Occipital lobe (tissue), 2 donors: Measurements from ENCODE around the gene CPE. TPM values are rescaled to one million over a fixed set of nuclear protein-coding genes. Genes with fewer than 3 reads are reported as not detected.
"Not testable (repeated sequence)": the region's sequence is repeated elsewhere in the genome, so short reads cannot be mapped to it uniquely, and the experiment has no call there.

Experiments
- DNase-seq: peaks from one replicate; lab custom pipeline; 2025; lab: John Stamatoyannopoulos, UW
- total RNA-seq: library from RNA; depleted of rRNA; stranded (reverse); fragments of >200 nt; gene quantifications from one replicate; pipeline ENCODE4 v1.2.3, GENCODE V29; 2014

Gene CPE
- total RNA-seq, 1 donor from 2014 or later = 347 TPM

DNA sequence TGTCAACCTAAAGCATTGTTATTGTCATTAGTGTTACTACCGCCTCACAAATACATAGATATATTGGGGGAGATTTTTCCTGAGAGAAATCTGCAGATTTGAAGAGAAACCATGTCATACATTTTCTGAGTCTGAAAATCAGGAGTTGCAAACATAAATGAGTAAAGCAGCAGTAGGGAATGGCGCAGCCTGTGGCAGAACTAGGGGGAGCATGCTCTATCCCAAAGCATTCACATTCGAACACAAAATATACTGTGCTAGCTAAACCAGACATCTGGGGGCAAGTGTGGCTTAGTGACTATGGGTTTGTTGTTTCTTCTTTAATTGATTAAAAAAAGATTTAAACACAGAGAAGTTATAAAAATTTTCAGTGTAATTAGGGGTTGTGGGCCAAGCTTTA, 83.2 kb downstream of the CPE start:
- no peak for DNase-seq

DNA sequence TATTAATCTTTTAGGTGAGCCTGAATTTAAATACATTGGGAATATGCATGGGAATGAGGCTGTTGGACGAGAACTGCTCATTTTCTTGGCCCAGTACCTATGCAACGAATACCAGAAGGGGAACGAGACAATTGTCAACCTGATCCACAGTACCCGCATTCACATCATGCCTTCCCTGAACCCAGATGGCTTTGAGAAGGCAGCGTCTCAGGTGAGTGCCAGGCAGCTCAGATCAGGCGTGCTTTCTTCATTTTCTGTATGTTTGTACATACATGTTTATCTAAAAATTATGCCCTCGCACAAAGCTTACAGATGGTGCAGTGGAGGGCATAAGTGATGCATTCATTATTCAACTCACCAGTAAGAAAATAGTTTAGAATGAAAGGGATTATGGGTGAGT, 85.6 kb downstream of the CPE start:
- no peak for DNase-seq

DNA sequence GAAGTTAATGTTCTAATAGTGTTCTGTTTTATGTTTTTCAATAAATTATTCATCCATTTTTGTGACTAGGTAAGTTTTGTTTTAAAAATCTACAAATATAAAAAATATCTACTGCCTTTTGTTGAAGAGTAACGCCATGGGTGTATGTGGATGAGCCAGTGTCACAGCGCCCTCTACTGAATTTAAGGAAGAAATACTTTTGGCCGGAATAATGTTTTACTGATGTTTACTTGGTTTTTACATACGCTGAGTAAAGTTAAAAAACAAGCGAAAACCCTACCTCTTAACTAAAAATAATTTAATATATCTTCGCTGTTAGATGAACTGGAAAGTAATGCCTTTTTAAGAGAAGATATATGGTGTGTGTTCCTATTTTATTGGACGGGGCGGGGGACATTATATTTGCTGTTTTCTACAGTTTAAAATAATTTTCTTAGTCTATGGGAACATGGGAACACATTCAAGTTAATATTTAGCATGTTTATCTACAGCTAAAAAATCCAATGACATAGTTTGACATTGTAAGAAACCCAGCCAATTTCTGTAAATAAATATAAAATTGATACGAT, 86.1 kb downstream of the CPE start:
- no peak for DNase-seq

DNA sequence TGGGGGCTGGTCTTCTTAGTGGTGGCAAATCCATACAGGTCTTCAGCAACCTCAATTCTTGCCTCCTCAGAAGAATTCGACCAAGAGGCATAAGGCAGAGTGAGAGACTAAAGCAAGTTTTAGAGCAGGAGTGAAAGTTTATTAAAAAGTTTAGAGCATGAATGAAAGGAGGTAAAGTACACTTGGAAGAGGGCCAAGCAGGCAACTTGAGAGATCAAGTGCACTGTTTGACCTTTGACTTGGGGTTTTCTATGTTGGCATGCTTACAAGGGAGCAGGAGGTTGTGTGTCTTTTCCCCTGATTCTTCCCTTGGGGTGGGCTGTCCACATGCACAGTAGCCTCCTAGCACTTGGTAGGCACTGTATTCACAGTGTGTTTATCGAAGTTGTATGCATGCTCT, 91.2 kb downstream of the CPE start:
- DNase-seq = no peak

DNA sequence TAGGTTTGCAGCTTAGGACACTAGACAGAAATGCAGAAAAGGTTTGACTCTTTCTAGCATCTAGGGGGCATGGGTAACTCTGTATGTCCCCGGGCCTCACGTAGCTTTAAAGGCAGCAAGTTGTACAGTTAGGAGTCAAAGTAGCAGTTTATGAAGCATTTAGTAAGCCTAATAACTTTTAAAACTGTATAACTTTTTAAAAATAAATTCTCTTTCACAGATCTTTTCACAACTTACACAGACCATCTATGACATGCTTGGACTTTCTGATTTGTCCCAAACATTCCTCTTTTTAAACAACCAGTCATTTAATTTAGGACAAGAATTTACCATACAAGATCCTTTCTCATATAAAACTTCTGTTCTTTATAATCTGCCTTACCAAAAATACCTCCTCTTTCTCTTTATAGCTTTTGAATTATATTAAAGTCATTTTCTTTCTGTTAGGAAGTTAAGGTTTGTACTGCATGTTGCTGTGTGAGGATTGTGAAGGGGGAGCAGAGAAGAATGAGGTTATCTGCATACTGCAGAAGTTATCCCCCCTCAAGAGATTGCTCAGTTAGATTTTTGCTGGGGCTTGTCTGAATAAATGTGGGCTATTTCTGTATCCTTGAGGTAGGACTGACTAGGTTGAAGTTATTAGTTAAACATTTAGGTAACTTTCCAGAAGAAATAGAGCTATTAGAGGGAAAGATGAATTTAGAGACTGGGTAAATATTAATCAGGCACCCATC, 94.3 kb downstream of the CPE start:
- DNase-seq = no peak

DNA sequence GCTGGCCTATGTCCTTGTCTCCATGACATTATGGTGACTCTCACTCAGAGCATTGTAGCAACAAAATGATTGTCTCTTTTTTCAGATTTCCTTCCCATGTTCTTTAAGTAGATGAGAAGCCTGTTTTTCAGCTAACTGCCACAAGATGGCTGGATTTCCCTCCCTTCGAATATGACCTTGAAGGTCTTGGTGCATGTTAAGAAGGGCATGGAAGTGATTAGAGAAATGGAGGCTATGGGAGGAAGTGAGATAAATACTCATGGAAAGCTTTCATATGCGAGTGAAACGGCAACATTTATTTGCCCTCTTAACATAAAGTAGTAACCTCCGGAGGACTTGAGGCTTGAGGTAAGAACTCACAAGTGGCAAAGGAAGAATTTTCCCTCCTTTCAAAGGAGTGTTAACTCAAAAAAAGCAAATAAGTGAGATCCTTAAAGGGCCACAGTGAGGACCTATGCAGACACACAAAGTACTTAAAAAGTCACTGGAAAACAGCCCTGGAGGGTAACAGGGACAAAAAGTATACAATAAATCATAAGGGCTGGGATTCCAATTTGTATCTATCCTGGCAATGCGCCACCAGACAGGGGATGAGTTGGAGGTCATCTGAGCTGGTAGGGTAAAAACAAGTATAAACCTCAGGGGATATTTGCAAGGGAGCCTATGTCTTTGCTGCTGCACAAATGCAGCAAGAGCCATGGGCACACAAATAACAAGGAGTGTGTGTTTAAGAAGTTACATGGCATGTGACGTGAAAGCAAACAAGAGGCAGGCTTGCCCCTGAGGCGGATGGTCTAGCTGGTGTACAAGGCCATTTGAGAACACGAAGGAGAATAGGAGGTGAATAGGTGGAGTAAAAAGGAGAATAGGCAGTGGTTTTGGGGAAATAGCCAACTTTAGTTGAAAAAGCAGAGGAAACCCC, 96.2 kb downstream of the CPE start:
- DNase-seq = no peak

DNA sequence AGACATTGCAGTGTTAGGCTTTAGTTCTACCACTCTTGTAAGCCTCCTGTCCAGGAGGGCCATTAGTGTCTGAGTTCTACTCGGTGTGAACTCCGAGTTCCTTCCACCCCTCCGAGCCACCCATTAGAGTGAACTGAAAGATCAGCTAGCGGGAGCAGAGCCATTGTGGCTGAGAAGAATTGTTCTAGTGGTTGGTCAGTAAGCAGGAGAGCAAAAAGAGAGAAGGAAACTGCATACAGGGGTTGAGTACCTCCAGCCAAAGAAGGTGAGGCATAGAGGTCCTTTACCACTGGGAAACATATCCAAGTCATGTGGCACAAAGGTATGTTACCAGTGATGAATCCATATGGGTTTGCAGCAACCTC, 96.9 kb downstream of the CPE start:
- DNase-seq = no peak

DNA sequence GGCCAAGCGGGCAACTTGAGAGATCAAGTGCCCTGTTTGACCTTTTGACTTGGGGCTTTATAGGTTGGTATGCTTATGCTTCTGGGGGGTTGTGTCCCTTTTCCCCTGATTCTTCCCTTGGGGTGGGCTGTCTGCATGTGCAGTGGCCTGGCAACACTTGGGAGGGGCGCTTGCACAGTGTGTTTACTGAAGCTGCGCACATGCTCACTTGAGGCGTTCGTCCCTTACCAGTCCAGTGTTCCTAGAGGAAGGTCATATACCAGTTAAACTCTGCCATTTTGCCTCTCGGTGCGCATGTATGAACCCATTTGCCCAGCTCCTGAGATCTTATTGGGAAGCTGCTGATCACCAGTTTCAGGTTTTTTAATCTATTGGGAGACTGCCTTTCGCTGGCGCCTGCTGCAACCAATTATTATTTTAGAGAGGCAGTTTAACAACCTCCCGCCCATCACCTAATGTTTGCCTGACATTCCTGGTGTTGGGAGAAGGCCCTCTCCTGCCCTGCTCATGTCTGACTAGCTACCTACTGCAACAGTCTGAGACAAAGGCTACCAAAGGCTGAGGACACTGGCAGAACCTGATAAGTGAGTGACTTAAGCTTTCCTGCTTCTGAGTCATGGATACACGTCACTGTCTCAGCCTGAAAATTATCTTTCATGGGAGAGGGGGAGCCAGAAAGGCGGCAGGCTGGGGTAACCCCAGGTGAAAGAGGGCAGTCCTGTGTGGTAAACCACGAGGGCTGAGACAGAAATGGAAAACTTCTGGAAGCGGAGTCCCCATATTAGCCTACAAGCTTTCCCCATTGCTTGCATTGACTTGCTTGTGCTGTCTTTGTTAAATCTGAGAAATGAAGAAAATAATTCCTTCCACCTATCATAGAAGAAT, 97.6 kb downstream of the CPE start:
- DNase-seq = no peak

DNA sequence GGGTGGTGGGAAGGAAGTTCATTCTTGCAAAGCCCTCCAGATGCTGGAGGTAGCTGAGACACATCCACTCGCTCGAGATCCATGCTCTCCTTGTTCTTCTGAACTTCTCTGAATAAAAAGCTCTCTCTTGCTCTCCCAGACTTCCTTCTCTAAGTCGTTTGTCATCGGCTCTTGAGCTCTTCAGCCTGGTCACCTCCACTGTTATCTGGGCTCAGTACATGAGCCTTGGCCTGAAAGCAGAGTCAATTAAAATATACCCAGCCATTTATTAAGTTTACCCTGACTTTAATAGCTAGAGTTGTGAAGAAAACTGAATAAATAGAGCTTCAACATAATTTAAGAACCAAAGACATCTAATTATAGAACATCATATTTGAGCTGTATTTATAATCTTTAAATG, 99.0 kb downstream of the CPE start:
- no peak for DNase-seq

DNA sequence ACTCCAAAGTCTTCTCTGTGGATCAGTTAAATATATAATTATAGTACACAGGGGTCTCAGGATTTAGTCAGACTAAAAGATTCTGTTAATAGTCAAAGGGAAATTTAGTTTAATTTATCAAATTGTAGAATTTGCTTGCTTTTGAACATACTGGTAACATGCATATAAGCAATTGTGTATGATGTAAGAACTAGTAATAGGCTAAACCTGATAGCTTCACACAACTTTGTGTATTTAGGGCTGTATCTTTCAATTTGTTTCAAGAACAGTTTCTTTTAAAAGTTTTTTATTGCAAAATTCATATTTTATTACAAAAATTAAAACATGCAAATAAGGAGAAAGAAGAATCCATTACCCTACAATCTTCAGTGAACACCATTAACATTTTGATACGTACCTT, 99.5 kb downstream of the CPE start:
- DNase-seq = no peak

DNA sequence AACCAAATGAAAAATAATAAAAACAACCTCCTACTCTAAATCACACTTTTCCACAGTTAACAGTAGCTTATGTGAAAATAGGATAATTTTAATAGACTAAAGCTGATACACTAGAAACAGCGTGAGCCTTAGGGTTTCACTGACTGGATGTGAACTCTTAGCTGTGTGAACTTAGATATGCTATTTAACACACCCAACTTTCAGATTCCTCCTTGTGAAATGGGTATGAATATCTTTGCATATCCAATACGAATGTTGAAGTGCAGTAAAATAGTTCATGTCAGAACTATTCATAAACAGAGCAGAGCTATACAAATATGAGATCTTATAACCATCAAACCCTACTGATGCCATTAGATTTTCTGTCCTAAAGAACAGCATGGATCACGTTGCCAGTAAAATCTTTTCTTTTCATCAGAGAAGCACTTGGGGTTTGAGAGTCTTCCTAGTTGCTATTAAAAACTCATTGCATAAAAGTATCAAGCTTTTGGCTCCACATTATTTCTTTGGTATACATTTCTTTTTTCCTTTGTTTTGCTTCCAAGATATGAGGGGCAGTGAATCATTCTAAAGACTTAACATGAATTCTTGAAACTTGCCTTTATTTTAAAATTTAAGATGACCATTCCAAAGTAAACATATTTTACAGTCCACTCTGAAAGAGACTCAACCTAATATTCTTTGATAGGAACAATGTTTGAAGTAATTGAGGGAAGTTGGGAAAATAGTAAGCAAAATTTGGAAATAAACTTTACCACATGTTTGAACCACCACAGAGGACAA, 102.4 kb downstream of the CPE start:
- DNase-seq = no peak

DNA sequence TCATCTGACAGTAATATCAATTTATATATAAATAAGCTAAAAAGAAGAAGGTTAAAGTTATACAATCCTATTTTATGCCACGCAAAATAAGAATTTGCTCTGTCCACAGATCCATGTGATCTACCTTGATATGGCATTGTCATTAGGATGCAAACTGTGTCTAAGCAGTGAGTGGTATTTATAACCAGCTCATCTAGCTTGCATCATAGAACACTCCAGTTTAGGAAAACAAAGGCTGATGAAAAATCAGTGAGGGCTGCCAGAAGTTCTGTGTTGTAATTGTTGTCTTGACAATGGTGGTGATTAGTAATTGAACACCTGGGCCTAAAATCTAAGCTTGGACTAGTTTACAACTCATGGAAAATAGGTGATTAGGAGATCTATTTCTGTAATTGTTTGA, 111.0 kb downstream of the CPE start:
- no peak for DNase-seq

DNA sequence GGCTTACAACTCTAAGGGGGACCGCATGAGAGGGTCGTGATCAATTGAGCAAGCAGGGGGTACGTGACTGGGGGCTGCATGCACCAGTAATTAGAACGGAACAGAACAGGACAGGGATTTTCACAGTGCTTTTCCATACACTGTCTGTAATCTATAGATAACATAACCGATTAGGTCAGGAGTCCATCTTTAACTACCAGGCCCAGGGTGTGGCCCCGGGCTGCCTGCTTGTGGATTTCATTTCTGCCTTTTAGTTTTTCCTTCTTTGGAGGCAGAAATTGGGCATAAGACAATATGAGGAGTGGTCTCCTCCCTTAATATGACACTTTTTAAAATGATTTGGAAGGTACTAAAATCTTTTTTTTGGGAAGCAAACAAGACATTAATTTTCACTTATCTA, 113.8 kb downstream of the CPE start:
- not testable (repeated sequence) for DNase-seq

DNA sequence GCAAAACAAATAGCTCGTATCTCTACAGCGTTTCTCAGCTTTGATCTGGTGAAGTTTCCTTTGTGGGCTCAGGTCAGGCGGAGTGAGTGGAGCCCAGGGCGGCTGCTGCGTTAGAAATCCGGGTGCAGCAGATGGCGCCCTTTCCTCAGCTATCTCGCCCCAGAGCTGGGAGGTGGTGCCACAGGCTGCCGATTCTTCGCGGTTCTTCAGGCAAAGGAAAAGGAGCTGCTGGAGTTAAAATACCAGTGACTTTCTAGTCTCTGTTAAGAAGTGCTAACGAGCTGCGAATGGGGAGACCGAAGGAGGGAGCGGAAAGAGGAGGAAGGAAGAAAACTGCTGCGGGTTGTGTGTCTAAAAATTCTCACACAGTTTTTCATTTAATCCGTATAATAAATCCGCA, 114.6 kb downstream of the CPE start:
- DNase-seq = peak; percentile 41

DNA sequence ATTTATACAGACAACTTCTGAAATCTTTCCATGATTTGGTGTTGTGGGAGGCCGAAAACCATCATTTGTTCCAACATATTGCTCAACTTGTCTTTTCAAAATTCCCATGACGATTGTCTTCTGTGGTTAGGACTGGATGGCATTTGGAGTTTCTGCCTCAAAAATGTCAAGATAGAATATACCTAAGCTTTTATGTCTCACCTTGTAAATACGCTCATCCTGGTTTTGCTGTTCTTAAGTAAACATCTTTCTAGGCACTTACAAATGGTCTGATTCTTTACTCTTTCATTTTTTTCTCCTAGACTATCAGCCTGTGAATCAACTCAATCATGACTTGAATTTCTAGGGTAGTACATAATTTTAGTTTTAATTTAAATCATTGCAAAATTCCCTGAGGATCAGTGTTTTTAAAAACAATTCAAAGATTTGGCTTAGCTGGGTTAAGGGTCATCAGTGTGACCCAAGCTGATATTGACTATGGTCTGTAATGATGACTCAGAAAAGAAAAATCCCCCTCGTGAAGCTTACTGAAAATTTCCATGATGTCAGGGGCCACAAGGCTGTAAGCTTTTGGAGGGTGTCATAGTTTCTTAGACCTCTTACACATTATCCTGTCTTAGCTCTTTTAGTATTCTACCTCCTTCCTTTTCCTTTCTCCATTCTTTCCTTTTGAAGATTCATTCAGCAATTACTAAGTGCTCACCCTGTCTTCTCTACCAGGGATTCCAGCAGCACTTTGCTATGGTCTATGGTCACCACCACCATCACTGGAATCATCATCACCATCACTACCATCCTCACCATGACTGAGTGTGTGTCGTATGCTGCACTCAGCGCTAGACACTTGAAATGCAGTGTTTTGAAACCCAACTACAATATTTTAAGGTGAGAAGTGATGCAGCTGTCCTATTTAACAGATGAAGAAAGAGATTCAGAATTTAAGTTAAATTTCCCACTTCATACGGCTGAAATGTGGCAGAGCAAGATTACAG, 124.4 kb downstream of the CPE start:
- DNase-seq = no peak

DNA sequence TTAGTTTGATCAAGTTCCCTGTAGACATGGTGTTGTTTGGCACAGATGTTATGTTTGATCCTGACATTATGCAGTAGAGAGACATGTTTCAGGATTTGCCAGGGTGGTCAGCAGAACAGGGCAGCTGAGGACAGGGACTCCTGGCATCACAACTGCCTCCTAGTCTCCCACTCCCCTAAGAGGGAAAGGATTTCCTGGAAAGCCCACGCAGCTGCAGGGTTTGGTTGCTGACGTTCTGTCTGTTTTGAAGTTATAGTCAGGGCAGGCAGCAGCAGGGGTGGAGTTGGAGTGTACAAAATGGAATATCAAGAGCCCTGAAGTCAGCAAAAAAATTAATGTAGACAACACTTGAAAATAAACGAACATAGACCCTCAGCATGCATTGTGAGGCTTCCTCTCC, 125.4 kb downstream of the CPE start:
- DNase-seq = no peak

DNA sequence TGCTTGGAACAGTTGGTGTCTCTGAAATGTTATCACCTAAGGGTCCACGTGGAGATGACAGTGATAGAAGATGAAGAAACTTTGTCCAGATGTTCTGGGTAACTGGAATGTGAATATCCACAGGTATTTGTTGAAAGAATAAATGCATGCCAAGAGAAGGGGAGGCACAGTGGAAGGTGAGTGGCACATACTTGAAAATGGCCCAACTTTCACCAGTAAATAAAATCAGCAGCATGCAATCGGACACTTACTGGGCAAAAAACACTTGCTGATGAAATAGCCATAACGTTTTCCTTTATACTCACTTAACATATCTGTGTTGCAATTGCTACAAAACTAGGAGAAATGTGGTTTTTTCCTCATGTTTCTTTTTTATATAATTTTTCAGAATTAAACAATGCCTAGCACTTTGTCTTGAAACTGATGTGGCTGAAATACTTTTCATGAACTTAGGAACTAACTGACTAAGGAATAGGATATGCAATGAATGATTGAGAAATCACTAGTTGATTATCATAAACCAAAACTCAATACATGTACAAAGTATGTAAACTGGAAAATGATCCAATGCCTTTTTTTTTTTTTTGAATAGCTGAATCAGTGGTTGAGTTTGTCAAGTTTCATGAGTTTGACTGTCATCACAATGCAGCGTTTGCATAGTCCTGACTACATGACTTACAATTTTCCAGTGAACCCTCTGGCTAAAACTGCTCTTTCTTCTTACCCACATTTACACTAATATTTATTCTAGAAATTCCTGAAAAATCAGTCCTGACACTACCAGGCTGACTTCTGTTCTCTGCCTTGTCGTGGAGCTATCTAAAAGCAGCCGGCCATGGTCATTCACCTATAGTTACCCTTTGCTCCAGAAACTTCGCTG, 127.4 kb downstream of the CPE start:
- no peak for DNase-seq

DNA sequence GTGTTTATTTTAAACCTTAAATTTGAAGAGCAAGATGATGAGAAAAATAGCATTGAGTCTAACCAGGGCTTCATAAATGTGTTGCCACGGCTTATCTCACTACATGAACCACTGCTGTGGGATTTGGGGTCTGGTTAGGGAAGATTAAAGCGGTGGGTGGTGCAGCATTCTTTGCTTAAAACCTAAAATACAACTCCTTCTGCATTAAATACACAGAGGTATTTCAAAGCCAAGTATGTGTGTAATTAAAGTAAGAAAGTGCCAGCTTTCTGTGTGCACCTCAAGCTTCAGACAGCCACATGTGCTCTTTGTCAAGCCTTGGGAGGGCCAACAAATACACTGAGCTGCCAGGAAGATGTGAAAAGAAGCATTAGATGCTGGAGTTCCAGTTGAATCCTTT, 128.0 kb downstream of the CPE start:
- no peak for DNase-seq

DNA sequence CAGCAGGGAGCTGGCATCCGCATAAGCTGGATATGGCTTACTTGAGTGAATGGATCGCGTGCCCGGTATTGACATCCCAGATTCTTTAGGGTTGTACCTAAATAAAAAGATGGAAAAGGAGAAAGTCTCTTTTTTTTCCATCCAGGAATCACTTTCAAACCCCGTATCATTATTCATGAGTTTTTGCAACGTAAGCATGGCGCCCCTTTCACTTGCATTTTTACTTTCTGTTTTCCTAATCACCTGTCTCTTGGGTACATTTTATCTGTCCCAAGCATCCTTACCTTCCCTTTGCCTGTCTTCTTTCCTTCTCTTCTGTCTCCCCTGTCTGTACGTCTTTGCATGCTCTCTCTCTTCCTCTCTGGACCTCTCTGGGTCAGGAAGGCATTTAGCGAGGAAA, 128.6 kb downstream of the CPE start:
- no peak for DNase-seq
